RKO (cell line): ENCODE results near the gene LDHA.

Source experiments
- DNase-seq: peaks from one replicate; pipeline ENCODE4 v3.0.0-alpha.2; 2016; ENCODE audit warnings: low spot score

LDHA gene

GRCh38 chr11:18394275-18394927, at the start of gene LDHA:
LDHA (plus strand) TSS chr11:18394563; CDS start chr11:18396843, 2,280 bp downstream.
- DNase-seq = peak; percentile 97

GRCh38 chr11:18347471-18348125, 46.8 kb upstream of the LDHA start:
- peak; percentile 25 for DNase-seq

GRCh38 chr11:18352581-18352980, 41.8 kb upstream of the LDHA start:
- DNase-seq = peak; percentile 28

GRCh38 chr11:18358646-18359045, 35.7 kb upstream of the LDHA start:
- no peak for DNase-seq

- DNase-seq = no peak
Observed at GRCh38 chr11:18361154-18361553, 33.2 kb upstream of the LDHA start.

GRCh38 chr11:18364495-18365073, 29.8 kb upstream of the LDHA start:
- no peak for DNase-seq

GRCh38 chr11:18365741-18366140, 28.6 kb upstream of the LDHA start:
- no peak for DNase-seq

- DNase-seq = no peak
Observed at GRCh38 chr11:18366286-18366685, 28.1 kb upstream of the LDHA start.

GRCh38 chr11:18367431-18367830, 26.9 kb upstream of the LDHA start:
- no peak for DNase-seq

- peak; percentile 34 for DNase-seq
Observed at GRCh38 chr11:18368221-18368620, 26.1 kb upstream of the LDHA start.

GRCh38 chr11:18369398-18369797, 25.0 kb upstream of the LDHA start:
- DNase-seq = no peak

- no peak for DNase-seq
Observed at GRCh38 chr11:18371279-18371678, 23.1 kb upstream of the LDHA start.

GRCh38 chr11:18372201-18372600, 22.2 kb upstream of the LDHA start:
- no peak for DNase-seq

GRCh38 chr11:18374956-18375355, 19.4 kb upstream of the LDHA start:
- no peak for DNase-seq

GRCh38 chr11:18375941-18376340, 18.4 kb upstream of the LDHA start:
- DNase-seq = no peak

- DNase-seq = no peak
Observed at GRCh38 chr11:18379201-18379600, 15.2 kb upstream of the LDHA start.

GRCh38 chr11:18383388-18384156, 10.8 kb upstream of the LDHA start:
- peak; percentile 79 for DNase-seq

GRCh38 chr11:18384157-18384641, 10.2 kb upstream of the LDHA start:
- no peak for DNase-seq

GRCh38 chr11:18390088-18390487, 4.3 kb upstream of the LDHA start:
- DNase-seq = no peak

- no peak for DNase-seq
Observed at GRCh38 chr11:18392434-18393321, 1.7 kb upstream of the LDHA start.

- peak; percentile 66 for DNase-seq
Observed at GRCh38 chr11:18393581-18394274, 635 bp upstream of the LDHA start.
